Measurements from ENCODE around the gene MAP7. TPM values are rescaled to one million over a fixed set of nuclear protein-coding genes. Genes with fewer than 3 reads are reported as not detected.

MAP7 gene
- total and polyA plus RNA-seq, 2 experiments from 2014 or later: 44.7 to 49.2 TPM

- H3K4me3 Mint-ChIP-seq: peak overlapping the region; percentile 49
- no peak overlapping the region for H2AFZ ChIP-seq
- peak overlapping the region; percentile 35 for H3K4me3 ChIP-seq
- H3K4me1 ChIP-seq (ENCODE audit: insufficient read depth): peaks cover 69% of the 10 kb centered on the region
- H3K79me2 ChIP-seq (replicated peaks; ENCODE audit: insufficient read depth): peaks cover 70% of the 10 kb centered on the region
- H3K27me3 ChIP-seq (ENCODE audit: insufficient read depth): no peaks in the 10 kb centered on the region
- H3K4me1 Mint-ChIP-seq: peaks cover 82% of the 10 kb centered on the region
- H3K4me2 ChIP-seq: peak overlapping the region; percentile 70
- H3K36me3 Mint-ChIP-seq (ENCODE audit: low read depth): no peaks in the 10 kb centered on the region
- H3K36me3 ChIP-seq (ENCODE audit: insufficient read depth): no peaks in the 10 kb centered on the region
- H3K27ac ChIP-seq (ENCODE audit: low read depth): peak overlapping the region; percentile 97
- TF ChIP-seq NANOG (IDR thresholded peaks at IDR 0.05; ENCODE audit: borderline replicate concordance): peak; percentile 80
- TF ChIP-seq, protein P1, sequence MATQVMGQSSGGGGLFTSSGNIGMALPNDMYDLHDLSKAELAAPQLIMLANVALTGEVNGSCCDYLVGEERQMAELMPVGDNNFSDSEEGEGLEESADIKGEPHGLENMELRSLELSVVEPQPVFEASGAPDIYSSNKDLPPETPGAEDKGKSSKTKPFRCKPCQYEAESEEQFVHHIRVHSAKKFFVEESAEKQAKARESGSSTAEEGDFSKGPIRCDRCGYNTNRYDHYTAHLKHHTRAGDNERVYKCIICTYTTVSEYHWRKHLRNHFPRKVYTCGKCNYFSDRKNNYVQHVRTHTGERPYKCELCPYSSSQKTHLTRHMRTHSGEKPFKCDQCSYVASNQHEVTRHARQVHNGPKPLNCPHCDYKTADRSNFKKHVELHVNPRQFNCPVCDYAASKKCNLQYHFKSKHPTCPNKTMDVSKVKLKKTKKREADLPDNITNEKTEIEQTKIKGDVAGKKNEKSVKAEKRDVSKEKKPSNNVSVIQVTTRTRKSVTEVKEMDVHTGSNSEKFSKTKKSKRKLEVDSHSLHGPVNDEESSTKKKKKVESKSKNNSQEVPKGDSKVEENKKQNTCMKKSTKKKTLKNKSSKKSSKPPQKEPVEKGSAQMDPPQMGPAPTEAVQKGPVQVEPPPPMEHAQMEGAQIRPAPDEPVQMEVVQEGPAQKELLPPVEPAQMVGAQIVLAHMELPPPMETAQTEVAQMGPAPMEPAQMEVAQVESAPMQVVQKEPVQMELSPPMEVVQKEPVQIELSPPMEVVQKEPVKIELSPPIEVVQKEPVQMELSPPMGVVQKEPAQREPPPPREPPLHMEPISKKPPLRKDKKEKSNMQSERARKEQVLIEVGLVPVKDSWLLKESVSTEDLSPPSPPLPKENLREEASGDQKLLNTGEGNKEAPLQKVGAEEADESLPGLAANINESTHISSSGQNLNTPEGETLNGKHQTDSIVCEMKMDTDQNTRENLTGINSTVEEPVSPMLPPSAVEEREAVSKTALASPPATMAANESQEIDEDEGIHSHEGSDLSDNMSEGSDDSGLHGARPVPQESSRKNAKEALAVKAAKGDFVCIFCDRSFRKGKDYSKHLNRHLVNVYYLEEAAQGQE (IDR thresholded peaks at IDR 0.05; ENCODE audit: unreplicated experiment): no peak
- ATAC-seq (peak; percentile 47), DNase-seq (ENCODE audit: low spot score) (peak; percentile 33)
- peaks cover 9% of the 10 kb centered on the region for H3F3A ChIP-seq (replicated peaks; ENCODE audit: low read depth)
- H3K27ac Mint-ChIP-seq: peak overlapping the region; percentile 96
- peaks cover 8% of the 10 kb centered on the region for H3K27me3 Mint-ChIP-seq (ENCODE audit: insufficient read depth, low read depth, poor library complexity)
- H3K9me2 ChIP-seq (ENCODE audit: insufficient read depth): no peaks in the 10 kb centered on the region
- no peaks in the 10 kb centered on the region; the same call in 2 of the 3 replicates for H3K9me3 Mint-ChIP-seq
- no peaks in the 10 kb centered on the region for H4K20me1 ChIP-seq (replicated peaks; ENCODE audit: insufficient read depth)
Observed at GRCh38 chr6:136502786-136503185, 47.4 kb downstream of the MAP7 start.

- Histone ChIP-seq H2AFZ (no peak overlapping the region), H3K27ac (ENCODE audit: low read depth) (peak overlapping the region; percentile 97), H3K9me2 (ENCODE audit: insufficient read depth) (no peaks in the 10 kb centered on the region), H3K27me3 (ENCODE audit: insufficient read depth) (no peaks in the 10 kb centered on the region), H3K36me3 (ENCODE audit: insufficient read depth) (no peaks in the 10 kb centered on the region), H3K79me2 (replicated peaks; ENCODE audit: insufficient read depth) (peaks cover 63% of the 10 kb centered on the region), H3K4me1 (ENCODE audit: insufficient read depth) (peaks cover 73% of the 10 kb centered on the region), H4K20me1 (replicated peaks; ENCODE audit: insufficient read depth) (no peaks in the 10 kb centered on the region), H3K4me3 (no peak overlapping the region), H3K4me2 (peak overlapping the region; percentile 70), H3F3A (replicated peaks; ENCODE audit: low read depth) (peaks cover 9% of the 10 kb centered on the region)
- no peaks in the 10 kb centered on the region for H3K36me3 Mint-ChIP-seq (ENCODE audit: low read depth)
- peak overlapping the region; percentile 34; the same call in 1 of the 3 replicates for H3K4me3 Mint-ChIP-seq
- peaks cover 81% of the 10 kb centered on the region for H3K4me1 Mint-ChIP-seq
- DNase-seq (ENCODE audit: low spot score): no peak
- H3K27me3 Mint-ChIP-seq (ENCODE audit: insufficient read depth, low read depth, poor library complexity): peaks cover 10% of the 10 kb centered on the region
- no peaks in the 10 kb centered on the region; the same call in 2 of the 3 replicates for H3K9me3 Mint-ChIP-seq
- H3K27ac Mint-ChIP-seq: peak overlapping the region; percentile 98
- ATAC-seq: no peak
- no peak for TF ChIP-seq EZH2 (IDR thresholded peaks at IDR 0.05; ENCODE audit: low read depth, unreplicated experiment)
- TF ChIP-seq EZH2phosphoT487 (IDR thresholded peaks at IDR 0.05; ENCODE audit: unreplicated experiment): no peak
- TF ChIP-seq, protein P2, sequence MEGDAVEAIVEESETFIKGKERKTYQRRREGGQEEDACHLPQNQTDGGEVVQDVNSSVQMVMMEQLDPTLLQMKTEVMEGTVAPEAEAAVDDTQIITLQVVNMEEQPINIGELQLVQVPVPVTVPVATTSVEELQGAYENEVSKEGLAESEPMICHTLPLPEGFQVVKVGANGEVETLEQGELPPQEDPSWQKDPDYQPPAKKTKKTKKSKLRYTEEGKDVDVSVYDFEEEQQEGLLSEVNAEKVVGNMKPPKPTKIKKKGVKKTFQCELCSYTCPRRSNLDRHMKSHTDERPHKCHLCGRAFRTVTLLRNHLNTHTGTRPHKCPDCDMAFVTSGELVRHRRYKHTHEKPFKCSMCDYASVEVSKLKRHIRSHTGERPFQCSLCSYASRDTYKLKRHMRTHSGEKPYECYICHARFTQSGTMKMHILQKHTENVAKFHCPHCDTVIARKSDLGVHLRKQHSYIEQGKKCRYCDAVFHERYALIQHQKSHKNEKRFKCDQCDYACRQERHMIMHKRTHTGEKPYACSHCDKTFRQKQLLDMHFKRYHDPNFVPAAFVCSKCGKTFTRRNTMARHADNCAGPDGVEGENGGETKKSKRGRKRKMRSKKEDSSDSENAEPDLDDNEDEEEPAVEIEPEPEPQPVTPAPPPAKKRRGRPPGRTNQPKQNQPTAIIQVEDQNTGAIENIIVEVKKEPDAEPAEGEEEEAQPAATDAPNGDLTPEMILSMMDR (conservative IDR thresholded peaks at IDR 0.05; ENCODE audit: low read depth in 2 of 2): no peak
- TF ChIP-seq CREB1 (CRISPR knock-in tag; IDR thresholded peaks at IDR 0.05; ENCODE audit: low read depth): no peak
- TF ChIP-seq POLR2AphosphoS5 (IDR thresholded peaks at IDR 0.05; ENCODE audit: low read depth): no peak
- no peak for TF ChIP-seq ZNF331 (CRISPR knock-in tag; IDR thresholded peaks at IDR 0.05; ENCODE audit: low read depth)
- no peak for TF ChIP-seq NANOG (IDR thresholded peaks at IDR 0.05; ENCODE audit: borderline replicate concordance)
- TF ChIP-seq ZNF114 (CRISPR knock-in tag; IDR thresholded peaks at IDR 0.05): no peak
- no peak for TF ChIP-seq JUNB (IDR thresholded peaks at IDR 0.05; ENCODE audit: unreplicated experiment)
- TF ChIP-seq ZNF462 (CRISPR knock-in tag; IDR thresholded peaks at IDR 0.05): no peak
Observed at GRCh38 chr6:136501514-136501913, 48.7 kb downstream of the MAP7 start.
